ENCODE measurements around the gene LMNA.
A peak's percentile ranks its signal among the peaks of the same experiment; 100 is the strongest.
"Not testable (repeated sequence)": the region's sequence is repeated elsewhere in the genome, so short reads cannot be mapped to it uniquely, and the experiment has no call there.

Gene LMNA

GRCh38 chr1:156160000-156160742, 45.7 kb downstream of the LMNA start:
- no peak for DNase-seq (ENCODE audit: extremely low read depth in 1 of 2, low read depth in 1 of 2)

GRCh38 chr1:156160743-156161171, 46.2 kb downstream of the LMNA start:
- DNase-seq (ENCODE audit: extremely low read depth in 1 of 2, low read depth in 1 of 2): peak in 1 of 2 donors; percentile 86

DNA sequence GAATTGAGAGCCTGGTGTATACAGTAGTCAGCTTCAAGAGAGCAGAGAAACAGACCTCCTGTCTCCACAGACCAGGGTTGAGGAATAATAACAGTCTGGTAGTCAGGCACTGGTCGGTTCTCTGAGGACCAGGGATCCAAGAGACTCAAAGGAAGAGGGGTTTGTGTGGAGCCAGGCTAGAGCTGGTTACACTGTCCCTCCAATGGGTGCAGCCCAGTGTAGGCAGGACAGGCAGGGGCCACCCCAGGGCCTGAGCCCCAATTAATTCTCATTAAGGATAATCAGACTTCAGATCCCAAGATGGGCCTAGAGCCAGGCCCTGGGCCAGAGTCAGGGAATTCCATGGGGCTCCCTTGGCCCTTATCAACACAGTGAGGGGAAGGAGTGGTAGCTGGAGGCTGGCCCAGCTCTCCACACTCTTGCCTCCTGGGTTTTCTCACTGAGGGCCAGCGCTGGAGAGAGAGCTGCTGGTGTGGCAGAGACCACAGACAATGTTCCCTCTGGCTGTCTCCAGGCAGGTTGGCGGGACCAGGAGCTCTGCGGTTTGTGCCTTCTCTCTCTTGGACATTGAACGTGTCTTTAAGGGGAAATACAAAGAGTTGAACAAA, 48.0 kb downstream of the LMNA start:
- DNase-seq (ENCODE audit: extremely low read depth in 1 of 2, low read depth in 1 of 2): no peak

- no peak for DNase-seq (ENCODE audit: extremely low read depth in 1 of 2, low read depth in 1 of 2)
These were observed 49.2 kb downstream of the LMNA start for GRCh38 chr1:156163712-156164111.

GRCh38 chr1:156164125-156164831, 49.8 kb downstream of the LMNA start:
- DNase-seq (ENCODE audit: extremely low read depth in 1 of 2, low read depth in 1 of 2): no peak

DNA sequence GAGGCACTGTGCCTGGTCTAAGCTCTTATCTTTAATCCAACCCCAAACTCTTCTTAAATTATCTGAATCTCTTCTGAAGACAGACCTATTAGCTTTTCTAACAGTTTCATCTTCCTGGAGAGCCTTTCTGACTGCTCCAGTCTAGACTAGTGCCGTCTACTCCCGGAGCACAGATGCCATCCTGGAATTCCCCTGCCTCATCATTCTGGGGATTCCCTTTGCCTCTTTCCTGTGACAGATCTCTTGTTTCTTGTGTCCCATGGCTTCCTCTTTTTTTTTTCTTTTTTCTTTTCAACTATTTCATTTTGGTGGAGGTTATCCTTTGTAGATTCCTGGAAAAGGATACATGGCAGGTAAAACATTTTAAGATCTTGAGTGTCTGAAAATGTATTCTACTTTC, 50.6 kb downstream of the LMNA start:
- DNase-seq (ENCODE audit: extremely low read depth in 1 of 2, low read depth in 1 of 2): no peak

DNA sequence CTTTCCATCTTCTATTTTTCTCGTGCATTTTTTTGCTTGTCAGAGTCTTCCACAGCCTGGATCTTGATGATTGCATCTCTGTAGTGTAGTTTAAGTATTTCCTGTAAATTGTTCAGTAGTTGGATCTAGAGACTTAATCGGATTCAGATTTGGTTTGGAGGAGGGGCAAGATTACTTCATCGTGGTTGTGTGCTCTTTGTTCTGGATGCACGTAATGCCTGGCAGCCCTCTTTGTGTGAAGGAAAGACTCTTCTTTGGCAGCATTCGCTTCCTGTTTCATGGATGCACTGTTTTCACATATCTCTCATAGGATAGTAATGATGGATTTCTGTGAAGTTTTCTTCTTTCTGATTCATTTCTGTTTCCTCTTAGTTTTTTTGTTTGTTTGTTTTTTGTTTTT, 53.0 kb downstream of the LMNA start:
- no peak for DNase-seq (ENCODE audit: extremely low read depth in 1 of 2, low read depth in 1 of 2)

DNA sequence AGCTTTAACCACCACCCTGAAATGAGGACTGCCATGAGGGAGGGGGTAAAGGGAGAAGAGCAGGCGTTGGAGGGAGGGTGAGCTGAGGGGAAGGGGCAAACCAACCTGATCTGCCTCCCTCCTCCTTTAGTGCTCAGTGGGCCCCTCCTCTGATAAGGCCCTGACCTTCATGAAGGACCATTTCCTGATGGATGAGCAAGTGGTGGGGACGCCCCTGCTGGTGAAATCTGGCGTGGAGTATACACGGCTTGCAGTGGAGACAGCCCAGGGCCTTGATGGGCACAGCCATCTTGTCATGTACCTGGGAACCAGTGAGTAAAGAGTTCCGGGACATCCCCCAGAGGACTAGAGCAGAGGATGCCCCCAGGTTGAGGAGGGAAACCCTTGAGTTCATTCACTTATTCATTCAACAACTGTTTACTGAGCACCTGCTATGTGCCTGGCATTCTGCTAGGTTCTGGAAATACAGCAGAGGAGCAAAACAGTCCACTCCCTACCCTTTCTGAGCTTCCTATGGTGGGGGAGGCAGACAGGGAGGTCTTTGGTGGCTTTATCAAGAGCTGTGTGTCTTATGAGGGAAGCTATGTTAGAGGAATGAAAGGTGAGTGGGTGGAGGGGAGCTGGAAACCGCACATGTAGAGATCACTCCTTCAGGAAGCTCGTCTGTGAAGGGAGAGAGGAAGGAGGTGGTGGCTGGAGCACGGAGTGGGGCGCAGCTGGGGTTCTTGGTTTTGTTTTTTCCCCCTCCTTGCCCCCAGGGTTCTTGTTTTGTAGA, 58.4 kb downstream of the LMNA start:
- DNase-seq (ENCODE audit: extremely low read depth in 1 of 2, low read depth in 1 of 2): no peak

DNA sequence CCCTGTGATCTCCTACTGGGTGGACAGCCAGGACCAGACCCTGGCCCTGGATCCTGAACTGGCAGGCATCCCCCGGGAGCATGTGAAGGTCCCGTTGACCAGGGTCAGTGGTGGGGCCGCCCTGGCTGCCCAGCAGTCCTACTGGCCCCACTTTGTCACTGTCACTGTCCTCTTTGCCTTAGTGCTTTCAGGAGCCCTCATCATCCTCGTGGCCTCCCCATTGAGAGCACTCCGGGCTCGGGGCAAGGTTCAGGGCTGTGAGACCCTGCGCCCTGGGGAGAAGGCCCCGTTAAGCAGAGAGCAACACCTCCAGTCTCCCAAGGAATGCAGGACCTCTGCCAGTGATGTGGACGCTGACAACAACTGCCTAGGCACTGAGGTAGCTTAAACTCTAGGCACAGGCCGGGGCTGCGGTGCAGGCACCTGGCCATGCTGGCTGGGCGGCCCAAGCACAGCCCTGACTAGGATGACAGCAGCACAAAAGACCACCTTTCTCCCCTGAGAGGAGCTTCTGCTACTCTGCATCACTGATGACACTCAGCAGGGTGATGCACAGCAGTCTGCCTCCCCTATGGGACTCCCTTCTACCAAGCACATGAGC, 62.2 kb downstream of the LMNA start:
- no peak for DNase-seq (ENCODE audit: extremely low read depth in 1 of 2, low read depth in 1 of 2)

- no peak for DNase-seq (ENCODE audit: extremely low read depth in 1 of 2, low read depth in 1 of 2)
These were observed 63.6 kb downstream of the LMNA start for GRCh38 chr1:156177919-156178654.

- DNase-seq (ENCODE audit: extremely low read depth in 1 of 2, low read depth in 1 of 2): no peak
These were observed 66.0 kb downstream of the LMNA start for GRCh38 chr1:156180471-156180870.

GRCh38 chr1:156181391-156181924, 66.9 kb downstream of the LMNA start:
- DNase-seq (ENCODE audit: extremely low read depth in 1 of 2, low read depth in 1 of 2): not testable (repeated sequence)

- DNase-seq (ENCODE audit: extremely low read depth in 1 of 2, low read depth in 1 of 2): not testable (repeated sequence)
These were observed 67.7 kb downstream of the LMNA start for GRCh38 chr1:156182010-156182779.

- DNase-seq (ENCODE audit: extremely low read depth in 1 of 2, low read depth in 1 of 2): not testable (repeated sequence)
These were observed 72.1 kb downstream of the LMNA start for GRCh38 chr1:156186347-156187177.
